GM18511 (cell line): Measurements from ENCODE around the gene GPR84.
"Not testable (repeated sequence)": the region's sequence is repeated elsewhere in the genome, so short reads cannot be mapped to it uniquely, and the experiment has no call there.

ENCODE experiments used
- ATAC-seq: cut with Tn5 transposase; IDR thresholded peaks from one replicate; pipeline ENCODE4 v1.9.1; 2021; ENCODE audit warnings: mild to moderate bottlenecking, moderate library complexity; ENCODE audit not compliant: unreplicated experiment

GPR84 gene

GRCh38 chr12:54330442-54330841 lies 33.8 kb downstream of the GPR84 start:
- no peak for ATAC-seq

- no peak for ATAC-seq
Measured at GRCh38 chr12:54329759-54330158, 34.5 kb downstream of the GPR84 start.

- ATAC-seq: no peak
Measured at GRCh38 chr12:54328595-54329337, 35.5 kb downstream of the GPR84 start.

GRCh38 chr12:54325442-54326109 lies 38.7 kb downstream of the GPR84 start:
- not testable (repeated sequence) for ATAC-seq

GRCh38 chr12:54324617-54325441 lies 39.5 kb downstream of the GPR84 start, which contains the start of gene COPZ1:
COPZ1 (plus strand) TSS chr12:54325131; CDS start chr12:54325164, 33 bp downstream.
- peak; percentile 99 for ATAC-seq

GRCh38 chr12:54321363-54321762 lies 42.9 kb downstream of the GPR84 start:
- ATAC-seq: no peak
